ENCODE data around the gene SLC47A1.

DNA sequence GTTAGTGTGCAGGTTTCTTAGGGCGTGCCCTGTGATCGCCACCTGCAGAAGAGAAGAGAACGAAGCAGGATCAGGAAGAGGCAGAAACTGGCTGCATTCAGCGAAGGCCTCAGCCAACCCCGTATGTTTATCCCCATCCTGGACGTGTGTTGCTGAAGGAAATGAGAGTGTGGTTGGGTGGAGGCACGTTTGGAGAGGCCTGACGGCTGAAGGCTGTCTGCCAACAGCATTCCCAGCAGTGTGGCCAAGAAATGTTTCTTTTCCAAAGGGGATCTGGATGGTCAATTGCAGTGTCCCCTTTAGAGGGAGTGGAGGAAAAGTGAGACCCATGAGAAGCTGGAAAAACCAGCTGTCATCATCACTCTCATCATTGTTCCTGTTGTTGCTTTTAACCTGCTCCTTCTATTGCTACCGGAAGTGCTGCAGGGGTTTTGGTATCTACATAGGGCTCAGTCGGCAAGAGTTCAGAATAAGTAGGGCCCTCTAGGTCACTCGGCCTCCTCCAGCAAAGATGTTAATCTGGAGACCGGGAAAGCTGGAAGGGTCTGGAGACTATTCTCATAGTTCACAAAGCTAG lies 46.5 kb upstream of the SLC47A1 start:
- TF ChIP-seq, protein P1, sequence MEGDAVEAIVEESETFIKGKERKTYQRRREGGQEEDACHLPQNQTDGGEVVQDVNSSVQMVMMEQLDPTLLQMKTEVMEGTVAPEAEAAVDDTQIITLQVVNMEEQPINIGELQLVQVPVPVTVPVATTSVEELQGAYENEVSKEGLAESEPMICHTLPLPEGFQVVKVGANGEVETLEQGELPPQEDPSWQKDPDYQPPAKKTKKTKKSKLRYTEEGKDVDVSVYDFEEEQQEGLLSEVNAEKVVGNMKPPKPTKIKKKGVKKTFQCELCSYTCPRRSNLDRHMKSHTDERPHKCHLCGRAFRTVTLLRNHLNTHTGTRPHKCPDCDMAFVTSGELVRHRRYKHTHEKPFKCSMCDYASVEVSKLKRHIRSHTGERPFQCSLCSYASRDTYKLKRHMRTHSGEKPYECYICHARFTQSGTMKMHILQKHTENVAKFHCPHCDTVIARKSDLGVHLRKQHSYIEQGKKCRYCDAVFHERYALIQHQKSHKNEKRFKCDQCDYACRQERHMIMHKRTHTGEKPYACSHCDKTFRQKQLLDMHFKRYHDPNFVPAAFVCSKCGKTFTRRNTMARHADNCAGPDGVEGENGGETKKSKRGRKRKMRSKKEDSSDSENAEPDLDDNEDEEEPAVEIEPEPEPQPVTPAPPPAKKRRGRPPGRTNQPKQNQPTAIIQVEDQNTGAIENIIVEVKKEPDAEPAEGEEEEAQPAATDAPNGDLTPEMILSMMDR (IDR thresholded peaks at IDR 0.05; ENCODE audit: low read depth, low read length, missing input control) = no peak
- TF ChIP-seq TAF1 (conservative IDR thresholded peaks at IDR 0.05) = no peak
- TF ChIP-seq, protein P2, sequence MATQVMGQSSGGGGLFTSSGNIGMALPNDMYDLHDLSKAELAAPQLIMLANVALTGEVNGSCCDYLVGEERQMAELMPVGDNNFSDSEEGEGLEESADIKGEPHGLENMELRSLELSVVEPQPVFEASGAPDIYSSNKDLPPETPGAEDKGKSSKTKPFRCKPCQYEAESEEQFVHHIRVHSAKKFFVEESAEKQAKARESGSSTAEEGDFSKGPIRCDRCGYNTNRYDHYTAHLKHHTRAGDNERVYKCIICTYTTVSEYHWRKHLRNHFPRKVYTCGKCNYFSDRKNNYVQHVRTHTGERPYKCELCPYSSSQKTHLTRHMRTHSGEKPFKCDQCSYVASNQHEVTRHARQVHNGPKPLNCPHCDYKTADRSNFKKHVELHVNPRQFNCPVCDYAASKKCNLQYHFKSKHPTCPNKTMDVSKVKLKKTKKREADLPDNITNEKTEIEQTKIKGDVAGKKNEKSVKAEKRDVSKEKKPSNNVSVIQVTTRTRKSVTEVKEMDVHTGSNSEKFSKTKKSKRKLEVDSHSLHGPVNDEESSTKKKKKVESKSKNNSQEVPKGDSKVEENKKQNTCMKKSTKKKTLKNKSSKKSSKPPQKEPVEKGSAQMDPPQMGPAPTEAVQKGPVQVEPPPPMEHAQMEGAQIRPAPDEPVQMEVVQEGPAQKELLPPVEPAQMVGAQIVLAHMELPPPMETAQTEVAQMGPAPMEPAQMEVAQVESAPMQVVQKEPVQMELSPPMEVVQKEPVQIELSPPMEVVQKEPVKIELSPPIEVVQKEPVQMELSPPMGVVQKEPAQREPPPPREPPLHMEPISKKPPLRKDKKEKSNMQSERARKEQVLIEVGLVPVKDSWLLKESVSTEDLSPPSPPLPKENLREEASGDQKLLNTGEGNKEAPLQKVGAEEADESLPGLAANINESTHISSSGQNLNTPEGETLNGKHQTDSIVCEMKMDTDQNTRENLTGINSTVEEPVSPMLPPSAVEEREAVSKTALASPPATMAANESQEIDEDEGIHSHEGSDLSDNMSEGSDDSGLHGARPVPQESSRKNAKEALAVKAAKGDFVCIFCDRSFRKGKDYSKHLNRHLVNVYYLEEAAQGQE (IDR thresholded peaks at IDR 0.05) = no peak
- TF ChIP-seq, protein P3, sequence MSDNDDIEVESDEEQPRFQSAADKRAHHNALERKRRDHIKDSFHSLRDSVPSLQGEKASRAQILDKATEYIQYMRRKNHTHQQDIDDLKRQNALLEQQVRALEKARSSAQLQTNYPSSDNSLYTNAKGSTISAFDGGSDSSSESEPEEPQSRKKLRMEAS (IDR thresholded peaks at IDR 0.05) = no peak
- TF ChIP-seq, protein P4, sequence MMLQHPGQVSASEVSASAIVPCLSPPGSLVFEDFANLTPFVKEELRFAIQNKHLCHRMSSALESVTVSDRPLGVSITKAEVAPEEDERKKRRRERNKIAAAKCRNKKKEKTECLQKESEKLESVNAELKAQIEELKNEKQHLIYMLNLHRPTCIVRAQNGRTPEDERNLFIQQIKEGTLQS (IDR thresholded peaks at IDR 0.05) = no peak
- TF ChIP-seq RXRA (IDR thresholded peaks at IDR 0.05) = no peak
- TF ChIP-seq RAD21 (IDR thresholded peaks at IDR 0.05) = no peak
- no peak for TF ChIP-seq YY1 (IDR thresholded peaks at IDR 0.05)
- no peak for TF ChIP-seq EGR1 (IDR thresholded peaks at IDR 0.05; ENCODE audit: low read depth in 2 of 2)
- TF ChIP-seq GABPA (IDR thresholded peaks at IDR 0.05 in 1 of 2, conservative IDR thresholded peaks at IDR 0.05 in 1 of 2) = no peak
- no peak for TF ChIP-seq SP1 (IDR thresholded peaks at IDR 0.05)
- TF ChIP-seq NR2F2 (IDR thresholded peaks at IDR 0.05) = no peak
